OCI-LY1 (cell line): ENCODE measurements around the gene TRIM39.

Experiments used
- EZH2 ChIP-seq: fragments of 200-600 bp; sonication (generic), shearing (Covaris generic); IDR thresholded peaks from 2 replicates; pipeline ENCODE4 v1.8.0; 2017; ENCODE audit warnings: borderline replicate concordance, mixed run types, mild to moderate bottlenecking, antibody characterized with exemption, low read length, moderate library complexity, mixed read lengths
- TF ChIP-seq, protein P1 (sequence below): fragments of 200-600 bp; sonication (generic), shearing (Covaris generic); IDR thresholded peaks from 2 replicates; pipeline ENCODE4 v1.5.1; 2017; ENCODE audit warnings: mild to moderate bottlenecking, antibody characterized with exemption, low read length, moderate library complexity, mixed read lengths

DNA sequence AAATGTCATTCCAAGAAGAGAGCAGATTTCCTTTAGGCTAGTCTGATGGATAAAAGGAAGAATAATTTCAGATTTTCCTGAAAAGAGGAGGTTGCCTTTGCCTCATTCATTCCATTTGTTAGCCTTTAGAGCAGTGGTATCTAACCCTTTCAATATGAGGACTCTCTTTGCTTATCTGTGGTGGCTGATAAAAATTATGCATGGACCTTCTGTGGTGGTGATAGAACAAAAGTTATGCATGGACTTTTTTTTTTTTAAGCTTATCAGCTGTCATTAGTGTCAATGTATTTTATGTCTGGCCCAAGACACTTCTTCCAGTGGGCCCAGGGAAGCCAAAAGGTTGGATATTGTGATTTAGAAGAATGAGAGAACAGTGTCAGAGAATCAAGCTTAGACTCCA lies 1.7 kb downstream of the TRIM39 start:
- TF ChIP-seq, protein P1, sequence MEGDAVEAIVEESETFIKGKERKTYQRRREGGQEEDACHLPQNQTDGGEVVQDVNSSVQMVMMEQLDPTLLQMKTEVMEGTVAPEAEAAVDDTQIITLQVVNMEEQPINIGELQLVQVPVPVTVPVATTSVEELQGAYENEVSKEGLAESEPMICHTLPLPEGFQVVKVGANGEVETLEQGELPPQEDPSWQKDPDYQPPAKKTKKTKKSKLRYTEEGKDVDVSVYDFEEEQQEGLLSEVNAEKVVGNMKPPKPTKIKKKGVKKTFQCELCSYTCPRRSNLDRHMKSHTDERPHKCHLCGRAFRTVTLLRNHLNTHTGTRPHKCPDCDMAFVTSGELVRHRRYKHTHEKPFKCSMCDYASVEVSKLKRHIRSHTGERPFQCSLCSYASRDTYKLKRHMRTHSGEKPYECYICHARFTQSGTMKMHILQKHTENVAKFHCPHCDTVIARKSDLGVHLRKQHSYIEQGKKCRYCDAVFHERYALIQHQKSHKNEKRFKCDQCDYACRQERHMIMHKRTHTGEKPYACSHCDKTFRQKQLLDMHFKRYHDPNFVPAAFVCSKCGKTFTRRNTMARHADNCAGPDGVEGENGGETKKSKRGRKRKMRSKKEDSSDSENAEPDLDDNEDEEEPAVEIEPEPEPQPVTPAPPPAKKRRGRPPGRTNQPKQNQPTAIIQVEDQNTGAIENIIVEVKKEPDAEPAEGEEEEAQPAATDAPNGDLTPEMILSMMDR = no peak
- TF ChIP-seq EZH2 = no peak
